Adrenal gland (tissue), 12 donors: Measurements from ENCODE around the gene DCN. TPM values are rescaled to one million over a fixed set of nuclear protein-coding genes. Genes with fewer than 3 reads are reported as not detected.

ENCODE experiments used
- DNase-seq, 7 donors: peaks; one replicate each; pipeline ENCODE4 v3.0.0-alpha.2; 2019 to 2020
- H3K27ac ChIP-seq, 5 donors: fragments of 200-600 bp; sonication (generic) in 4 of 5; 1 replicate in 3 of 5; 2 replicates in 2 of 5; pipeline versions ENCODE4 v1.5.1 to v1.8.0; 2016 to 2020; ENCODE audit warnings: mild to moderate bottlenecking in 1 of 5
- H3K27me3 ChIP-seq: fragments of 200-600 bp; 2 replicates; pipeline ENCODE4 v1.8.0; 2021
- H3K36me3 ChIP-seq, 2 donors: fragments of 200-600 bp; replicated peaks in 1 of 2; 1 replicate in 1 of 2; 2 replicates in 1 of 2; pipeline versions ENCODE4 v1.5.1 to v1.8.0; 2018 to 2022
- H3K4me1 ChIP-seq, 2 donors: fragments of 200-600 bp; replicated peaks in 1 of 2; 1 replicate in 1 of 2; 2 replicates in 1 of 2; pipeline versions ENCODE4 v1.5.1 to v1.8.0; 2018 to 2021
- H3K4me3 ChIP-seq, 4 donors: fragments of 200-600 bp; sonication (generic) in 3 of 4; one replicate each; pipeline ENCODE4 v1.5.1; 2016 to 2018
- H3K9me3 ChIP-seq, 3 donors: fragments of 200-600 bp; sonication (generic) in 1 of 3; replicated peaks in 1 of 3; 1 replicate in 2 of 3; 2 replicates in 1 of 3; pipeline versions ENCODE4 v1.5.1 to v1.8.0; 2016 to 2021
- POLR2A ChIP-seq, 2 donors: fragments of 450-650 bp; IDR thresholded peaks; one replicate each; pipeline ENCODE4 v1.6.1; 2017; ENCODE audit warnings: antibody characterized with exemption in 2 of 2, mild to moderate bottlenecking in 2 of 2, moderate library complexity in 1 of 2
- WGBS, 4 donors: extraction: QIAGEN DNeasy Blood & Tissue Kit in 2 of 4; methylation state at CpG; one replicate each; pipeline versions ENCODE4 v1.1.5 to v1.1.7; 2013 to 2017; 5-methylcytosine and 5-hydroxymethylcytosine counted together
- intact Hi-C, 2 donors: fragments of 100-400 bp; cut with DNase I; formaldehyde crosslinking; loops; one replicate each; pipeline versions ENCODE4 v1.14.1 to v1.15.0; 2022 to 2023
- polyA plus RNA-seq, 3 donors: library from polyadenylated mRNA; stranded (reverse); fragments of 200-250 nt in 2 of 3; fragments of 350-450 nt in 1 of 3; fragmentation: Illumina TruSeq in 1 of 3; extraction: RNeasy Lipid Tissue Mini Kit (QIAGEN cat#74804) in 1 of 3; gene quantifications; one replicate each; pipeline ENCODE4 v1.2.3, GENCODE V29; 2013 to 2014
- small RNA-seq, 2 donors: library from RNA; depleted of rRNA; stranded (forward); fragments of <200 nt; gene quantifications; one replicate each; pipeline ENCODE3, GENCODE V24; 2016
- total RNA-seq, 9 donors: library from RNA; depleted of rRNA in 4 of 9; stranded (reverse); fragments of >200 nt in 4 of 9; fragments of 120-200 nt in 1 of 9; fragmentation: NEBNext Ultra II Directional in 1 of 9; extraction: Animal tissue kit (Norgen Biotek cat#: 25700) in 1 of 9; gene quantifications; one replicate each; pipeline versions ENCODE4 v1.1.0 to v1.2.4, GENCODE V29; 2013 to 2023
- TF ChIP-seq, protein P1 (sequence below), 6 experiments: fragments of 450-650 bp in 4 of 6; fragments of 200-600 bp in 2 of 6; sonication (generic) in 1 of 6; IDR thresholded peaks; 1 replicate in 5 of 6; 2 replicates in 1 of 6; pipeline versions ENCODE4 v1.5.1 to v1.8.0; 2016 to 2021; ENCODE audit warnings: antibody characterized with exemption in 6 of 6, mild to moderate bottlenecking in 2 of 6, moderate library complexity in 1 of 6
- donor health status: healthy with polysubstance abuse.
- donor health status: Bipolar disorder and iron deficiency.
- donor health status: DM: yes; HTN: yes; CAD: no.
- donor health status: DM: no; HTN: no; CAD: no.
- donor health status: DM: no; HTN: no; CAD: no.
- donor health status: DM: yes; HTN: yes; CAD: no.

The DCN gene
- total and polyA plus RNA-seq, 12 donors = 234 to 2,358 (median 970) TPM

DNA sequence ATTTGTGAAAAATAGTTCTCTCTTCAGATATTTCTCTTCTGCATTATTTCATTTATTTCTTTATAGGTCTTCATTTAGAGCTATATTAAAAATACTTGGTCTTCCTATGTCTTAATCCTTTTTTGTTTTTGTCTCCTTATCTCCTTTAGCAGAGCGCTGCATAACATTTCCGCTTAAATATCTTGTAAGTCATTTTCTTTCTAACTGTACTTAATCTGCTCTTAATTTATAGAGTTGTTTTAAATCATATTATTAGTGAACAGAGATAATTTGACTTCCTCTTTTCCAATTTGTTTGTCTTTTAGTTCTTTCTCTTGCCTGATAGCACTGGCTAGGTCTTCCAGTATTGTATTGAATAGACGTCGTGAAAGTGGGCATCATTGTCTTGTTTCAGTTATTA is 89.3 kb downstream of the DCN start:
- intact Hi-C loops = no loop called here
- Histone ChIP-seq H3K27me3 (no peaks in the 10 kb centered on the region), H3K36me3 (no peaks in the 10 kb centered on the region), H3K9me3 (no peaks in the 10 kb centered on the region), H3K4me1 (no peaks in the 10 kb centered on the region), H3K4me3 (no peak overlapping the region), H3K27ac (no peak overlapping the region)
- 73 to 85% (median 78%) methylated on average over 4 of the region's 4 CpGs for WGBS, 4 donors
- TF ChIP-seq POLR2A (IDR thresholded peaks at IDR 0.05) = no peak
- DNase-seq = no peak

DNA sequence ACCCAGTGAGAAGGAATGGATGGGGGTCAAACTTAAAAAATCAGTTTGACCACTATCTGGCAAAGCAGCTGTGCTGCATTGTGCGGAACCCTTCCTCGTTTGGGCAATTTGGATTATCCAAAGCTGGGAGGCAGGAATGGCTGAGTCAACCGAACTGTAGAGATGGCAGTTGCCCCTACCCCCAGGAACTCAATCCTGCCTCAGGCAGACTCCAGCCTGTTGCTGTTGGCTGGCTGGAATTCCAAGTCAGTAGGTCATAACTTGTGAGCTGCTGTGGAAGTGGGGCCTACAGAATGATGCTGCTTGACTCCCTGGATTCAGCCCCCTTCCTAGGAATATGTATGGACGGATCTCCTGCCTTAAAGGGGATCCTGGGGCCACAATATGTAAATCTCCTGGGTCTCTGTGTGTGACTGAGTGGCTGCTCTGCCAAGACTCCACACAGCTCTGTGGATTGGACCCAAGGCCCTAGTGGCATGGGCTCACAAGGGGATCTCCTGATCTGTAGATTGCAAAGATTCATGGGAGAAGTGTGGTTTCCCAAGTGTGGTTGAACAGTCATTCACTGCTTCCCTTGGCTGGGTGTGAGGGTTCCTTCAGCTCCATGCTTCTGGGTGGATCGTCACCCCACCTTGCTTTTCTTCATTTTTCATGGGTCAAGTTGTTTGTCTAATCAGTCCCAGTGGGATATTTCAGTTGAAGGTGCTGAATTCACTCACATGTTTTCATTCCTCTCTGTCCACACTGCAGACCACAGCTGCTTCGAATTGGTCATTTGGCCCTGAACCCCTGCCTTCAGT is 90.5 kb downstream of the DCN start:
- no peaks in the 10 kb centered on the region for H3K27me3 ChIP-seq
- H3K36me3 ChIP-seq = no peaks in the 10 kb centered on the region
- WGBS, 4 donors = 52 to 89% (median 69%) methylated on average over 3 to 6 of the region's 6 CpGs
- TF ChIP-seq, protein P1, sequence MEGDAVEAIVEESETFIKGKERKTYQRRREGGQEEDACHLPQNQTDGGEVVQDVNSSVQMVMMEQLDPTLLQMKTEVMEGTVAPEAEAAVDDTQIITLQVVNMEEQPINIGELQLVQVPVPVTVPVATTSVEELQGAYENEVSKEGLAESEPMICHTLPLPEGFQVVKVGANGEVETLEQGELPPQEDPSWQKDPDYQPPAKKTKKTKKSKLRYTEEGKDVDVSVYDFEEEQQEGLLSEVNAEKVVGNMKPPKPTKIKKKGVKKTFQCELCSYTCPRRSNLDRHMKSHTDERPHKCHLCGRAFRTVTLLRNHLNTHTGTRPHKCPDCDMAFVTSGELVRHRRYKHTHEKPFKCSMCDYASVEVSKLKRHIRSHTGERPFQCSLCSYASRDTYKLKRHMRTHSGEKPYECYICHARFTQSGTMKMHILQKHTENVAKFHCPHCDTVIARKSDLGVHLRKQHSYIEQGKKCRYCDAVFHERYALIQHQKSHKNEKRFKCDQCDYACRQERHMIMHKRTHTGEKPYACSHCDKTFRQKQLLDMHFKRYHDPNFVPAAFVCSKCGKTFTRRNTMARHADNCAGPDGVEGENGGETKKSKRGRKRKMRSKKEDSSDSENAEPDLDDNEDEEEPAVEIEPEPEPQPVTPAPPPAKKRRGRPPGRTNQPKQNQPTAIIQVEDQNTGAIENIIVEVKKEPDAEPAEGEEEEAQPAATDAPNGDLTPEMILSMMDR (IDR thresholded peaks at IDR 0.05) = no peak
- no peak for TF ChIP-seq POLR2A (IDR thresholded peaks at IDR 0.05)
- no peaks in the 10 kb centered on the region for H3K4me1 ChIP-seq
- DNase-seq = no peak
- H3K27ac ChIP-seq = no peak overlapping the region
- no peak overlapping the region for H3K4me3 ChIP-seq
- intact Hi-C loops = no loop called here
- H3K9me3 ChIP-seq = no peaks in the 10 kb centered on the region

Small RNA genes within 50 kb of the gene (small RNA-seq; reads per million reads assigned to genes)
- gene AC007115.1 = 0 reads per million in 2 donors

Other genes with a start within 250 kb of the DCN start
- gene CCER1, start 227.6 kb downstream of the DCN start, total RNA-seq = not detected
- gene CCER1, start 227.6 kb downstream of the DCN start, polyA plus RNA-seq = not detected
- gene EPYC, start 177.8 kb downstream of the DCN start, total RNA-seq = under 1 TPM in 1 of 9 donors, not detected in 8; 0.78 TPM
- not detected for gene EPYC, start 177.8 kb downstream of the DCN start, polyA plus RNA-seq
- gene KERA, start 124.8 kb downstream of the DCN start, total RNA-seq = not detected
- gene KERA, start 124.8 kb downstream of the DCN start, polyA plus RNA-seq = not detected
- 1,000 to 10,000 TPM in 1 of 9 donors, 100 to 1,000 TPM in 7, 10 to 100 TPM in 1; 68.2 to 1,150 (median 400) TPM for gene LUM, start 71.3 kb downstream of the DCN start, total RNA-seq
- 100 to 1,000 TPM; 114 to 448 (median 333) TPM for gene LUM, start 71.3 kb downstream of the DCN start, polyA plus RNA-seq